Astrocyte (in vitro differentiated cells and primary cell): ENCODE data around the gene ANKDD1A. TPM values are rescaled to one million over a fixed set of nuclear protein-coding genes. Genes with fewer than 3 reads are reported as not detected.

Source experiments
- DNase-seq: peaks from one replicate; pipeline ENCODE4 v3.0.0-alpha.2; 2010; ENCODE audit warnings: low read depth
- FAIRE-seq: peaks from 2 replicates; lab custom pipeline; 2011; peaks lifted over from hg19 to GRCh38; lab: Jason Lieb, UNC
- H2AFZ ChIP-seq: 2 replicates; pipeline ENCODE4 v1.6.0; 2012; ENCODE audit warnings: low read depth, low read length, inconsistent platforms
- H3K27ac ChIP-seq: 2 replicates; pipeline ENCODE4 v1.5.1; 2011; ENCODE audit warnings: low read depth, low read length, inconsistent platforms
- H3K27me3 ChIP-seq: 2 replicates; pipeline ENCODE4 v1.6.0; 2011; ENCODE audit warnings: low read length, inconsistent platforms; ENCODE audit not compliant: insufficient read depth
- H3K36me3 ChIP-seq: 2 replicates; pipeline ENCODE4 v1.5.1; 2011; ENCODE audit warnings: low read length, inconsistent platforms; ENCODE audit not compliant: insufficient read depth
- H3K4me1 ChIP-seq: 2 replicates; pipeline ENCODE4 v1.5.1; 2011; ENCODE audit warnings: low read length, inconsistent platforms; ENCODE audit not compliant: insufficient read depth
- H3K4me2 ChIP-seq: 2 replicates; pipeline ENCODE4 v1.6.0; 2012; ENCODE audit warnings: low read length, inconsistent platforms
- H3K4me3 ChIP-seq: 2 replicates; pipeline ENCODE4 v1.5.1; 2011; ENCODE audit warnings: low read depth, mild to moderate bottlenecking, low read length, inconsistent platforms; ENCODE audit not compliant: insufficient read depth
- H3K79me2 ChIP-seq: 2 replicates; pipeline ENCODE4 v1.6.0; 2012; ENCODE audit warnings: mild to moderate bottlenecking, low read length, inconsistent platforms; ENCODE audit not compliant: insufficient read depth
- H3K9ac ChIP-seq: 2 replicates; pipeline ENCODE4 v1.6.0; 2012; ENCODE audit warnings: mild to moderate bottlenecking, low read length, inconsistent platforms
- H3K9me3 ChIP-seq: 2 replicates; pipeline ENCODE4 v1.5.1; 2012; ENCODE audit warnings: low read depth, mild to moderate bottlenecking, low read length, inconsistent platforms; ENCODE audit not compliant: insufficient read depth
- H4K20me1 ChIP-seq: 2 replicates; pipeline ENCODE4 v1.6.0; 2012; ENCODE audit warnings: low read length, inconsistent platforms; ENCODE audit not compliant: insufficient read depth
- H3K27ac Mint-ChIP-seq: one replicate; pipeline ENCODE4 v1.8.0; 2021; ENCODE audit warnings: mild to moderate bottlenecking, mixed read lengths; ENCODE audit not compliant: unreplicated experiment
- H3K27me3 Mint-ChIP-seq: one replicate; pipeline ENCODE4 v1.8.0; 2021; ENCODE audit warnings: low read depth, mixed read lengths; ENCODE audit not compliant: unreplicated experiment
- H3K36me3 Mint-ChIP-seq: one replicate; pipeline ENCODE4 v1.8.0; 2021; ENCODE audit warnings: low read depth, mixed read lengths; ENCODE audit not compliant: unreplicated experiment
- H3K4me1 Mint-ChIP-seq: one replicate; pipeline ENCODE4 v1.8.0; 2021; ENCODE audit warnings: low read depth, mixed read lengths; ENCODE audit not compliant: unreplicated experiment
- H3K4me3 Mint-ChIP-seq: one replicate; pipeline ENCODE4 v1.8.0; 2021; ENCODE audit warnings: mild to moderate bottlenecking, moderate library complexity, mixed read lengths; ENCODE audit not compliant: unreplicated experiment
- H3K9me3 Mint-ChIP-seq: one replicate; pipeline ENCODE4 v1.8.0; 2021; ENCODE audit warnings: mild to moderate bottlenecking, mixed read lengths; ENCODE audit not compliant: unreplicated experiment
- EZH2 ChIP-seq: IDR thresholded peaks from 2 replicates; pipeline ENCODE4 v1.6.1; 2012; ENCODE audit warnings: mild to moderate bottlenecking, low read length, inconsistent platforms; ENCODE audit not compliant: insufficient read depth
- total RNA-seq: library from RNA; stranded (reverse); gene quantifications from 2 replicates; pipeline ENCODE4 v1.2.1, GENCODE V29; 2021
- TF ChIP-seq, protein P1 (sequence below): IDR thresholded peaks from 2 replicates; pipeline ENCODE4 v1.5.1; 2011; ENCODE audit warnings: low read depth, mild to moderate bottlenecking, inconsistent platforms, low read length, moderate library complexity; ENCODE audit not compliant: insufficient read depth

ANKDD1A gene
- total RNA-seq, 1 donor from 2014 or later = 1.6 TPM

DNA sequence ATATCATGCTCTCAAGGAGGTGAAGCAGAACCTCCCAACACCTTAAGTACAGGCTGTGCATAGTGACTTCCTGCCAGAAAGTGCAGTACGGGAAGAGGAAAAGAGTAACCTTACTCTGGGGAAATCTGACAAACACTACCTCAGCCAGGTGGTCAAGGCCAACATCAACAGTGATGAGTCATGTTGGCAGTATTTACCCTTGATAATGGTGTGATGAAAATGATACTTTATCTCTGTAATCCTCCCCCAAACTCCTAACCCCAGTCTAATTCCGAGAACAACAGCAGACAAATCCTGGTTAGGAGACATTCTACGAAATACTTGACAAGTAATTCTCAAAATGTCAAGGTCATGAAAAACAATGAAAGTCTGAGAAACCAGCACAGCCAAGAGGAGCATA is 26.5 kb downstream of the ANKDD1A start:
- DNase-seq = peak; percentile 68
- H3K27ac Mint-ChIP-seq = no peak overlapping the region
- Histone ChIP-seq H3K27me3 (no peaks in the 10 kb centered on the region), H3K9ac (no peak overlapping the region), H4K20me1 (no peaks in the 10 kb centered on the region), H3K4me1 (peaks cover 5% of the 10 kb centered on the region), H3K4me3 (no peak overlapping the region), H3K79me2 (no peaks in the 10 kb centered on the region), H3K36me3 (no peaks in the 10 kb centered on the region), H3K27ac (no peak overlapping the region), H3K4me2 (peak overlapping the region; percentile 7), H3K9me3 (no peaks in the 10 kb centered on the region), H2AFZ (no peak overlapping the region)
- H3K4me3 Mint-ChIP-seq = no peak overlapping the region
- FAIRE-seq = no peak
- H3K36me3 Mint-ChIP-seq = no peaks in the 10 kb centered on the region
- no peaks in the 10 kb centered on the region for H3K4me1 Mint-ChIP-seq
- no peaks in the 10 kb centered on the region for H3K27me3 Mint-ChIP-seq
- no peak for TF ChIP-seq EZH2
- TF ChIP-seq, protein P1, sequence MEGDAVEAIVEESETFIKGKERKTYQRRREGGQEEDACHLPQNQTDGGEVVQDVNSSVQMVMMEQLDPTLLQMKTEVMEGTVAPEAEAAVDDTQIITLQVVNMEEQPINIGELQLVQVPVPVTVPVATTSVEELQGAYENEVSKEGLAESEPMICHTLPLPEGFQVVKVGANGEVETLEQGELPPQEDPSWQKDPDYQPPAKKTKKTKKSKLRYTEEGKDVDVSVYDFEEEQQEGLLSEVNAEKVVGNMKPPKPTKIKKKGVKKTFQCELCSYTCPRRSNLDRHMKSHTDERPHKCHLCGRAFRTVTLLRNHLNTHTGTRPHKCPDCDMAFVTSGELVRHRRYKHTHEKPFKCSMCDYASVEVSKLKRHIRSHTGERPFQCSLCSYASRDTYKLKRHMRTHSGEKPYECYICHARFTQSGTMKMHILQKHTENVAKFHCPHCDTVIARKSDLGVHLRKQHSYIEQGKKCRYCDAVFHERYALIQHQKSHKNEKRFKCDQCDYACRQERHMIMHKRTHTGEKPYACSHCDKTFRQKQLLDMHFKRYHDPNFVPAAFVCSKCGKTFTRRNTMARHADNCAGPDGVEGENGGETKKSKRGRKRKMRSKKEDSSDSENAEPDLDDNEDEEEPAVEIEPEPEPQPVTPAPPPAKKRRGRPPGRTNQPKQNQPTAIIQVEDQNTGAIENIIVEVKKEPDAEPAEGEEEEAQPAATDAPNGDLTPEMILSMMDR = no peak
- H3K9me3 Mint-ChIP-seq = no peaks in the 10 kb centered on the region

DNA sequence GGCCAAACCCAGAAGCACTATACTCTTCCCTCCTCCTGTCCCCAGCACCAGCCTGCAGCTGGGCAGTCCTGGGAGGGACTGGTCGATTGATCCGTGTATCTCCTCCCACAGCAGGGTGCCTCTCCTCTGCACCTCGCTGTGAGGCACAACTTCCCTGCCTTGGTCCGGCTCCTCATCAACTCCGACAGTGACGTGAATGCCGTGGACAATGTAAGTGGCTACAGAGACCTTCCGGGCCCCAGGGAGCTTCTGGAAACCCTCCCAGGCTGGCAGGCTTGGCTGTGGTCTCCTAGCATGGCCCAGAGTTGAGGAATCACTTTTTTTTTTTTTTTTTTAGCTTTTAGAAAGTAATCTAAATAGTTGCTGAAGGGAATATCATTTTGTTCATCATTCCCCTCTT is 30.7 kb downstream of the ANKDD1A start:
- no peaks in the 10 kb centered on the region for H3K4me1 Mint-ChIP-seq
- Histone ChIP-seq H3K4me1 (peaks cover 5% of the 10 kb centered on the region), H3K4me2 (no peak overlapping the region), H3K4me3 (no peak overlapping the region), H3K36me3 (no peaks in the 10 kb centered on the region), H3K27me3 (no peaks in the 10 kb centered on the region), H3K27ac (no peak overlapping the region), H3K9me3 (no peaks in the 10 kb centered on the region), H3K9ac (no peak overlapping the region), H4K20me1 (no peaks in the 10 kb centered on the region), H2AFZ (no peak overlapping the region), H3K79me2 (no peaks in the 10 kb centered on the region)
- no peak overlapping the region for H3K4me3 Mint-ChIP-seq
- H3K27ac Mint-ChIP-seq = no peak overlapping the region
- no peaks in the 10 kb centered on the region for H3K27me3 Mint-ChIP-seq
- FAIRE-seq (no peak), DNase-seq (no peak)
- TF ChIP-seq, protein P1 = no peak
- TF ChIP-seq EZH2 = no peak
- H3K9me3 Mint-ChIP-seq = no peaks in the 10 kb centered on the region
- no peaks in the 10 kb centered on the region for H3K36me3 Mint-ChIP-seq

DNA sequence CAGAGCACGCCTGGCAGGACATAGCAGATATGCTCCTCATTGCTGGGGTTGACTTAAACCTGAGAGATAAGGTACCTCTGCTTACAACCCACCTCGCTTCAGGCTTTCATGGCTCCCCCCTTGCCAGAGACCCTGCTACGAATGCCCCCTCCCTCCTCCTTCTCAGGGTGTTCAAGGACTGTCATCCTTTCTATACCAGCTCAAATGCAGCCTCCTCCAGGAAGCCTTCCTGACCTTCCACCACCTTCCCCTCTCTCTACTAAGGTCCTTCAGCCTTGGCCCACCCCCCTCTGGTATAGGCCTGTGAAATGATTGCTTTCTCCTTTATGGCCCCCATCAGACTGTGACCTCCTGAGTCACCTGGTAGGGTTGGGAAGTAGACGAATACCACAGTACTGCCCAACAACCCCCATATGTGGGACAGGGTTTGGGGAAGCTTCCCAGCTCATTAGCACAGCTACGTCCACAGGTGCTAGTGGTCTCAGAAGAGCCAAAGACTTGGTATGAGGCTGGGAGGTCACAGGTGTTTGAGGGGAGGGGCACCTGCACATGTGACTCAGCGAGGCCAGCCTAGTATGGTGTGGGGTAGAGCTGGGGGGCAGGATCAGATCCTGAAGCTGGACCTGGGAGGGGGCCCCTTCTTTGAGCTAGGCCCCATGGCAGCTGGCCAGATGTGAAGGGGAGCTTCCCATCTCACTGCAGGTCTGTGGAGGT is 32.0 kb downstream of the ANKDD1A start:
- H3K36me3 Mint-ChIP-seq = no peaks in the 10 kb centered on the region
- DNase-seq = no peak
- no peak overlapping the region for H3K27ac Mint-ChIP-seq
- Histone ChIP-seq H3K27me3 (no peaks in the 10 kb centered on the region), H3K36me3 (no peaks in the 10 kb centered on the region), H3K79me2 (no peaks in the 10 kb centered on the region), H2AFZ (no peak overlapping the region), H3K9ac (no peak overlapping the region), H3K4me1 (no peaks in the 10 kb centered on the region), H4K20me1 (no peaks in the 10 kb centered on the region), H3K27ac (no peak overlapping the region), H3K9me3 (no peaks in the 10 kb centered on the region), H3K4me2 (no peak overlapping the region), H3K4me3 (no peak overlapping the region)
- TF ChIP-seq, protein P1 = no peak
- TF ChIP-seq EZH2 = no peak
- H3K4me3 Mint-ChIP-seq = no peak overlapping the region
- FAIRE-seq = no peak
- H3K9me3 Mint-ChIP-seq = no peaks in the 10 kb centered on the region
- H3K4me1 Mint-ChIP-seq = no peaks in the 10 kb centered on the region
- no peaks in the 10 kb centered on the region for H3K27me3 Mint-ChIP-seq
